DND-41 (cell line): ENCODE measurements around the gene PDPK1.

Source experiments
- CTCF ChIP-seq: IDR thresholded peaks from 2 replicates; pipeline ENCODE4 v1.5.1; 2012; ENCODE audit warnings: borderline replicate concordance, low read length, moderate library complexity, mild to moderate bottlenecking; ENCODE audit not compliant: poor library complexity, severe bottlenecking; ENCODE audit errors: extremely low read depth
- EZH2 ChIP-seq: IDR thresholded peaks from 3 replicates; pipeline ENCODE4 v1.6.1; 2012; ENCODE audit warnings: borderline replicate concordance, low read depth, mild to moderate bottlenecking, moderate library complexity, low read length, inconsistent platforms; ENCODE audit not compliant: severe bottlenecking

GRCh38 chr16:2520097-2520783 is 17.6 kb upstream of the PDPK1 start, which contains the start of gene AMDHD2:
- TF ChIP-seq CTCF (no peak), EZH2 (no peak)
